GM12878 (cell line): ENCODE results near the gene COL15A1. TPM values are rescaled to one million over a fixed set of nuclear protein-coding genes. Genes with fewer than 3 reads are reported as not detected.

ENCODE experiments used
- ATAC-seq: fragments of 200-7000 bp; cut with Tn5 transposase; 3 replicates; pipeline ENCODE4 v1.9.1; 2020; ENCODE audit warnings: mild to moderate bottlenecking, moderate library complexity
- BruUV-seq: library from RNA; stranded (reverse); fragments of 400-500 nt; replicated peaks from 2 replicates; lab custom pipeline; 2021; lab: Mats Ljungman, UMichigan
- CTCF ChIA-PET: fragments of 300-600 bp; sonication (Branson Sonifier 250); formaldehyde crosslinking; extraction: SDS; loops from one replicate; lab custom pipeline; 2021; ENCODE audit warnings: inconsistent platforms; lab: Yijun Ruan, JAX
- POLR2A ChIA-PET: fragments of 350-600 bp; formaldehyde crosslinking; extraction: SDS; loops from one replicate; lab custom pipeline; 2021; ENCODE audit warnings: inconsistent platforms; lab: Charles Lee
- RAD21 ChIA-PET: fragments of 300-600 bp; sonication (Branson Sonifier 250); formaldehyde crosslinking; loops from one replicate; lab custom pipeline; 2023; ENCODE audit warnings: antibody characterized with exemption; ENCODE audit not compliant: unreplicated experiment; lab: Charles Lee
- SMC1A ChIA-PET: fragments of 300-600 bp; sonication (Branson Sonifier 250); formaldehyde crosslinking; loops from one replicate; lab custom pipeline; 2023; ENCODE audit not compliant: unreplicated experiment, uncharacterized antibody; lab: Charles Lee
- DNase-seq: peaks from one replicate; pipeline ENCODE4 v3.0.0-alpha.2; 2011; ENCODE audit warnings: low read depth, low spot score
- FAIRE-seq: peaks from 3 replicates; lab custom pipeline; 2011; peaks lifted over from hg19 to GRCh38; lab: Jason Lieb, UNC
- H2AFZ ChIP-seq: 2 replicates; pipeline ENCODE4 v1.6.0; 2011; ENCODE audit warnings: low read depth, low read length, control low read depth; ENCODE audit not compliant: control insufficient read depth
- H3K27ac ChIP-seq: 2 replicates; pipeline ENCODE4 v1.5.1; 2011; ENCODE audit warnings: control low read depth; ENCODE audit not compliant: control insufficient read depth, insufficient read depth
- H3K27me3 ChIP-seq, 2 experiments: replicated peaks in 1 of 2; 2 replicates each; pipeline versions ENCODE4 v1.6.0 to v1.6.1; 2011; ENCODE audit warnings: low read length in 1 of 2; ENCODE audit not compliant: control insufficient read depth in 2 of 2, insufficient read depth in 2 of 2
- H3K36me3 ChIP-seq, 2 experiments: 2 replicates each; pipeline ENCODE4 v1.5.1; 2011; ENCODE audit warnings: low read length in 1 of 2; ENCODE audit not compliant: control insufficient read depth in 2 of 2, insufficient read depth in 2 of 2
- H3K4me1 ChIP-seq: 2 replicates; pipeline ENCODE4 v1.6.1; 2011; ENCODE audit warnings: mild to moderate bottlenecking, low read length, moderate library complexity, mixed read lengths; ENCODE audit not compliant: control insufficient read depth, insufficient read depth
- H3K4me2 ChIP-seq: 2 replicates; pipeline ENCODE4 v1.6.0; 2011; ENCODE audit warnings: control low read depth; ENCODE audit not compliant: control insufficient read depth, insufficient read depth
- H3K4me3 ChIP-seq: fragments of 200-600 bp; sonication (generic); 2 replicates; pipeline ENCODE4 v1.5.1; 2016
- H3K79me2 ChIP-seq: 2 replicates; pipeline ENCODE4 v1.6.0; 2011; ENCODE audit warnings: low read length; ENCODE audit not compliant: control insufficient read depth, insufficient read depth
- H3K9ac ChIP-seq: 2 replicates; pipeline ENCODE4 v1.8.0; 2011; ENCODE audit warnings: low read length, control low read depth, mixed read lengths; ENCODE audit not compliant: control insufficient read depth, insufficient read depth
- H3K9me3 ChIP-seq: replicated peaks from 3 replicates; pipeline ENCODE4 v1.5.1; 2011; ENCODE audit warnings: mild to moderate bottlenecking, low read length; ENCODE audit not compliant: control insufficient read depth, insufficient read depth
- H4K20me1 ChIP-seq: 2 replicates; pipeline ENCODE4 v1.6.0; 2011; ENCODE audit not compliant: control insufficient read depth, insufficient read depth
- BCL3 ChIP-seq: IDR thresholded peaks from 2 replicates; pipeline ENCODE4 v1.6.1; 2011; ENCODE audit warnings: borderline replicate concordance, low read depth, mild to moderate bottlenecking, moderate library complexity, low read length; ENCODE audit not compliant: insufficient read depth, poor library complexity, severe bottlenecking
- POU2F2 ChIP-seq: IDR thresholded peaks from 3 replicates; pipeline ENCODE4 v1.6.1; 2011; ENCODE audit warnings: low read depth, mild to moderate bottlenecking, low read length, borderline replicate concordance
- ZNF592 ChIP-seq: fragments of 450-650 bp; IDR thresholded peaks from 2 replicates; pipeline ENCODE4 v1.6.1; 2017; ENCODE audit warnings: mild to moderate bottlenecking, moderate library complexity
- WGBS: methylation state at CpG from one replicate; pipeline ENCODE4 v1.1.6; 2016; ENCODE audit warnings: low lambda C conversion rate; ENCODE audit not compliant: insufficient replicate concordance, insufficient coverage; ENCODE audit errors: missing lambda C conversion rate; 5-methylcytosine and 5-hydroxymethylcytosine counted together
- in situ Hi-C: fragments of 300-500 bp; cut with MboI; formaldehyde crosslinking; loops from 9 replicates; pipeline ENCODE4 v1.14.3; 2018; ENCODE audit warnings: mixed read lengths
- intact Hi-C: fragments of 100-400 bp; cut with micrococcal nuclease; formaldehyde crosslinking; loops from one replicate; pipeline ENCODE4 v1.14.2; 2022; ENCODE audit not compliant: unreplicated experiment
- polyA plus RNA-seq, 11 experiments: library from polyadenylated mRNA; depleted of rRNA in 4 of 11; unstranded in 6 of 11; stranded (reverse) in 5 of 11; fragments of >200 nt; fragmentation: Nextera tagmentation in 4 of 11; fragmentation: Illumina TruSeq in 1 of 11; extraction: Ambion mirVana in 4 of 11; extraction: Trizol in 1 of 11; gene quantifications; 1 replicate in 1 of 11; 2 replicates in 10 of 11; pipeline versions ENCODE4 v1.2.1 to v1.2.3, GENCODE V29; 2011 to 2016; ENCODE audit warnings: inconsistent platforms in 2 of 11, missing spikeins in 2 of 11, low read depth in 1 of 11
- total RNA-seq, 4 experiments: library from RNA; depleted of rRNA in 3 of 4; stranded (reverse); fragments of >200 nt in 3 of 4; fragmentation: Illumina TruSeq in 1 of 4; extraction: Trizol in 1 of 4; gene quantifications; 2 replicates each; pipeline versions ENCODE4 v1.2.1 to v1.2.3, GENCODE V29; 2013 to 2021

The COL15A1 gene
- total and polyA plus RNA-seq, 10 of the 15 experiments (the other 5 are each of a cell fraction or from before 2014, with no cell fraction given): 0.01 to 0.28 (median 0.06) TPM; not detected in 2

GRCh38 chr9:99016681-99017387 lies 73.1 kb downstream of the COL15A1 start:
- H3K27ac ChIP-seq: no peak overlapping the region
- H3K9me3 ChIP-seq: no peaks in the 10 kb centered on the region
- H3K36me3 ChIP-seq: no peaks in the 10 kb centered on the region
- H3K79me2 ChIP-seq: no peaks in the 10 kb centered on the region
- no peak overlapping the region for H2AFZ ChIP-seq
- intact Hi-C loops (no loop called here), in situ Hi-C loops (no loop called here)
- no peaks in the 10 kb centered on the region for H3K4me1 ChIP-seq
- ATAC-seq: no peak
- no peak overlapping the region for H3K4me3 ChIP-seq
- SMC1A ChIA-PET: interaction anchor here (0.9 kb wide), 1 partner anchor 18 kb away, joined by 3 read pairs; no protein-coding TSS in a partner anchor
- TF ChIP-seq BCL3 (no peak), ZNF592 (no peak), POU2F2 (no peak)
- CTCF ChIA-PET: no interaction called here
- FAIRE-seq: no peak
- no peak overlapping the region for H3K4me2 ChIP-seq
- WGBS: 41% methylated on average over 10 of the region's 10 CpGs
- no peaks in the 10 kb centered on the region for H3K27me3 ChIP-seq
- RAD21 ChIA-PET: interaction anchor here (2.5 kb wide), 1 partner anchor 15 kb away, joined by 6 read pairs; no protein-coding TSS in a partner anchor
- POLR2A ChIA-PET: no interaction called here
- no peaks in the 10 kb centered on the region for H4K20me1 ChIP-seq
- no TSS peak for BruUV-seq
- DNase-seq: no peak
- no peak overlapping the region for H3K9ac ChIP-seq
